ENCODE data around the gene ABCA7.

DNA sequence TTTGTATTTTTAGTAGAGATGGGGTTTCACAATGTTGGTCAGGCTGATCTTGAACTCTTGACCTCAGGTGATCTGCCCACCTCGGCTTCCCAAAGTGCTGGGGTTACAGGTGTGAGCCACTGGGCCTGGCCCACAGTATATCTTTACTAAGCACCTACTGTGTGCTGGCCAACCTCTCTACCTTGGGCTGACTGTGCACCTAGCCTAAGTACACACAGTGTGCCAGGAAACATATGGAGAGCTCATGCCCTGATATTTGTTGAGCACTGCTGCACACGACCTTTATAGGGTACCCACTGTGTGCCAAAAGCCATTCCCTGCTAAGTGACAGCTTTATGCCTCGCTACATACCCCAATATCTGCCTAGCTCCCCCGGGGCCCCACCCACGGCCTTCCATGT lies 20.8 kb downstream of the ABCA7 start:
- TF ChIP-seq, protein P1, sequence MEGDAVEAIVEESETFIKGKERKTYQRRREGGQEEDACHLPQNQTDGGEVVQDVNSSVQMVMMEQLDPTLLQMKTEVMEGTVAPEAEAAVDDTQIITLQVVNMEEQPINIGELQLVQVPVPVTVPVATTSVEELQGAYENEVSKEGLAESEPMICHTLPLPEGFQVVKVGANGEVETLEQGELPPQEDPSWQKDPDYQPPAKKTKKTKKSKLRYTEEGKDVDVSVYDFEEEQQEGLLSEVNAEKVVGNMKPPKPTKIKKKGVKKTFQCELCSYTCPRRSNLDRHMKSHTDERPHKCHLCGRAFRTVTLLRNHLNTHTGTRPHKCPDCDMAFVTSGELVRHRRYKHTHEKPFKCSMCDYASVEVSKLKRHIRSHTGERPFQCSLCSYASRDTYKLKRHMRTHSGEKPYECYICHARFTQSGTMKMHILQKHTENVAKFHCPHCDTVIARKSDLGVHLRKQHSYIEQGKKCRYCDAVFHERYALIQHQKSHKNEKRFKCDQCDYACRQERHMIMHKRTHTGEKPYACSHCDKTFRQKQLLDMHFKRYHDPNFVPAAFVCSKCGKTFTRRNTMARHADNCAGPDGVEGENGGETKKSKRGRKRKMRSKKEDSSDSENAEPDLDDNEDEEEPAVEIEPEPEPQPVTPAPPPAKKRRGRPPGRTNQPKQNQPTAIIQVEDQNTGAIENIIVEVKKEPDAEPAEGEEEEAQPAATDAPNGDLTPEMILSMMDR (conservative IDR thresholded peaks at IDR 0.05), result no peak
- no peak for TF ChIP-seq ZFX (IDR thresholded peaks at IDR 0.05)
